Mesendoderm (in vitro differentiated cells): ENCODE results near the gene KLKB1.

Experiments
- DNase-seq: peaks from one replicate; pipeline ENCODE4 v3.0.0; 2013
- H2AK5ac ChIP-seq: 2 replicates; pipeline ENCODE4 v1.6.1; 2013; ENCODE audit warnings: low read length, inconsistent platforms
- H2BK120ac ChIP-seq: 2 replicates; pipeline ENCODE4 v1.6.1; 2013; ENCODE audit warnings: low read depth, mild to moderate bottlenecking, low read length, moderate library complexity, mixed read lengths
- H2BK15ac ChIP-seq: replicated peaks from 2 replicates; pipeline ENCODE4 v1.6.1; 2013; ENCODE audit warnings: low read depth, mild to moderate bottlenecking, moderate library complexity
- H2BK5ac ChIP-seq: 2 replicates; pipeline ENCODE4 v1.6.1; 2013; ENCODE audit warnings: low read length, inconsistent platforms
- H3K18ac ChIP-seq: 2 replicates; pipeline ENCODE4 v1.6.1; 2013; ENCODE audit warnings: mild to moderate bottlenecking, low read length, mixed read lengths
- H3K23ac ChIP-seq: one replicate; pipeline ENCODE4 v1.6.1; 2013; ENCODE audit warnings: low read length
- H3K27ac ChIP-seq: 2 replicates; pipeline ENCODE4 v1.5.1; 2013; ENCODE audit warnings: low read depth, mild to moderate bottlenecking, inconsistent platforms, low read length, moderate library complexity
- H3K27me3 ChIP-seq: 2 replicates; pipeline ENCODE4 v1.6.1; 2013; ENCODE audit warnings: low read length, control low read depth, mild to moderate bottlenecking, inconsistent platforms; ENCODE audit not compliant: insufficient read depth, poor library complexity
- H3K36me3 ChIP-seq: 2 replicates; pipeline ENCODE4 v1.6.1; 2013; ENCODE audit warnings: low read length, inconsistent platforms; ENCODE audit not compliant: control insufficient read depth, insufficient read depth
- H3K4ac ChIP-seq: one replicate; pipeline ENCODE4 v1.6.1; 2013; ENCODE audit warnings: low read depth, mild to moderate bottlenecking, low read length, moderate library complexity
- H3K4me1 ChIP-seq: 2 replicates; pipeline ENCODE4 v1.6.1; 2013; ENCODE audit warnings: low read depth, low read length, inconsistent platforms; ENCODE audit not compliant: control insufficient read depth
- H3K4me2 ChIP-seq: 2 replicates; pipeline ENCODE4 v1.6.1; 2013; ENCODE audit warnings: low read length
- H3K4me3 ChIP-seq: 2 replicates; pipeline ENCODE4 v1.5.1; 2013; ENCODE audit warnings: mild to moderate bottlenecking, low read length
- H3K56ac ChIP-seq: one replicate; pipeline ENCODE4 v1.6.1; 2013; ENCODE audit warnings: low read length
- H3K79me1 ChIP-seq: 2 replicates; pipeline ENCODE4 v1.6.1; 2013; ENCODE audit warnings: low read length, inconsistent platforms
- H3K79me2 ChIP-seq: 2 replicates; pipeline ENCODE4 v1.6.1; 2013; ENCODE audit warnings: mild to moderate bottlenecking, low read length; ENCODE audit not compliant: control insufficient read depth, insufficient read depth
- H3K9ac ChIP-seq: 2 replicates; pipeline ENCODE4 v1.6.1; 2013; ENCODE audit warnings: low read length, inconsistent platforms
- H4K5ac ChIP-seq: one replicate; pipeline ENCODE4 v1.6.1; 2013; ENCODE audit warnings: low read length
- H4K8ac ChIP-seq: one replicate; pipeline ENCODE4 v1.6.1; 2013; ENCODE audit warnings: low read depth, mild to moderate bottlenecking, control low read depth, low read length, moderate library complexity
- WGBS: extraction: QIAGEN DNeasy Blood & Tissue Kit; methylation state at CpG from one replicate; pipeline ENCODE4 v1.1.7; 2013; ENCODE audit warnings: low lambda C conversion rate, missing lambda C conversion rate; ENCODE audit not compliant: insufficient coverage; ENCODE audit errors: extremely low coverage; 5-methylcytosine and 5-hydroxymethylcytosine counted together

The KLKB1 gene

DNA sequence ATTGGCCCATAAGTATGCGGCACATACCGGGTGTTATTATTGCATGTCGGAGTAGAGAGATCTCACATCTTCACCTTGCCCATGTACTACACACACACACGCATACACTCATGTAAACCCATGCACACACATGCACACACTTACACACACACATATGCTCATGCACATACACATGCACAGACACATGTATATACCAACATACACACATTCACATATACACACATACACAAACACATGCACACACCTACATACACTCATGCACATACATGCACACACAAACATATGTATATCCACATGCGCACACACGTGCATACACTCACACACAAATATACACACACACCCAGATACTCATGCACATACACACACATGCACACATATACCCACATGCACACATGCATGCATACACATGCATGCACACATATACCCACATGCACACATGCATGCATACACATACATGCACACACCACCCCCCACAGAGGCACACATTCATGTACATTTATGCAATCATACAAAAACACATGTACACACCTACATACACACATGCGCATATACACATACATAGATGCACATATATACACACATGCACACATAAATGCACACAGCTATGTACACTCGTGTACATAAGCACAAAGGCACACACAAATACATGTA lies 24.7 kb upstream of the KLKB1 start:
- Histone ChIP-seq H3K9ac (no peak overlapping the region), H2BK5ac (no peak overlapping the region), H4K5ac (no peak overlapping the region), H3K79me1 (no peaks in the 10 kb centered on the region), H3K27ac (no peak overlapping the region), H3K4me2 (no peak overlapping the region), H3K56ac (no peak overlapping the region), H2AK5ac (no peak overlapping the region), H3K79me2 (no peaks in the 10 kb centered on the region), H2BK15ac (no peak overlapping the region), H4K8ac (no peak overlapping the region), H3K4me1 (no peaks in the 10 kb centered on the region), H3K27me3 (no peaks in the 10 kb centered on the region), H3K36me3 (no peaks in the 10 kb centered on the region), H3K18ac (no peak overlapping the region), H3K23ac (no peak overlapping the region), H3K4me3 (no peak overlapping the region), H3K4ac (no peak overlapping the region), H2BK120ac (no peak overlapping the region)
- WGBS = no CpG with 5 or more reads among the region's 8 CpGs
- DNase-seq = no peak

DNA sequence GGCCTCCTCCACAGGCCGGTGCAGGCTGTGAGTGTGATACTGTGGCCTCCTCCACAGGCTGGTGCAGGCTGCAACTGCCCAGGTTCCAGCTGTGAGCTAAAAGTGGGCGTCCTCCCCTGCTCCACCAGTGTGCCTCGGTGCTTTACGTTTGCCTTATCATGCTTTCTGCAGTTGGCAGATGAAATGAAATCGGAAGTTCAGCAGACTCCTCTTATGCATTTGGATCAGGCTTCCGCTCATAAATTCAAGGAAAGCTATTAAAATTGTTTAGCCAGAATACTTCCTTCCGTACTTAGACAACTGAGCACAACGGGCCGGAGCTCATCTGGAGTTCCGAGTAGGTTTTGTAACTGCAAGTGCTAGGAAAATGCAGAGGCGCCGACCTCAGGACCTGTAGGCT lies 23.9 kb upstream of the KLKB1 start:
- Histone ChIP-seq H4K5ac (no peak overlapping the region), H3K36me3 (no peaks in the 10 kb centered on the region), H3K27me3 (no peaks in the 10 kb centered on the region), H3K23ac (no peak overlapping the region), H2BK15ac (no peak overlapping the region), H3K4me3 (no peak overlapping the region), H3K4ac (no peak overlapping the region), H3K9ac (no peak overlapping the region), H3K4me1 (no peaks in the 10 kb centered on the region), H2AK5ac (no peak overlapping the region), H3K18ac (no peak overlapping the region), H3K79me1 (no peaks in the 10 kb centered on the region), H4K8ac (no peak overlapping the region), H3K79me2 (no peaks in the 10 kb centered on the region), H3K27ac (no peak overlapping the region), H2BK5ac (no peak overlapping the region), H3K56ac (no peak overlapping the region), H2BK120ac (no peak overlapping the region), H3K4me2 (no peak overlapping the region)
- no peak for DNase-seq
- WGBS = no CpG with 5 or more reads among the region's 12 CpGs

DNA sequence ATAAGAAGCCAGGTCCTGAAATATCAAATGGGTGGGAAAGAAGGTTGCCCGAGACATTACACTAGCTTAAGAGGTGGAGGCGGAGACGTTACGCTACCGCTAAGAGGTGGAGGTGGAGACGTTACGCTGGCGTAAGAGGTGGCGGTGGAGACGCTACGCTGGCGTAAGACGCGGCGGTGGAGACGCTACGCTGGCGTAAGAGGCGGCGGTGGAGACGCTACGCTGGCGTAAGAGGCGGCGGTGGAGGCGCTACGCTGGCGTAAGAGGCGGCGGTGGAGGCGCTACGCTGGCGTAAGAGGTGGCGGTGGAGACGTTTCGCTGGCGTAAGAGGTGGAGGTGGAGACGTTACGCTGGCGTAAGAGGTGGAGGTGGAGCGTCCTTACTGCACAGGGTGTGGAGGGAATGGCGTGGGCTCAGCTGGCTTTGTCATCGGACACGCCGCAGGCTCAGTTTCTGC lies 23.2 kb upstream of the KLKB1 start:
- Histone ChIP-seq H3K18ac (no peak overlapping the region), H3K27ac (no peak overlapping the region), H3K4me1 (no peaks in the 10 kb centered on the region), H3K27me3 (no peaks in the 10 kb centered on the region), H3K56ac (no peak overlapping the region), H2BK5ac (no peak overlapping the region), H2BK15ac (no peak overlapping the region), H3K79me2 (no peaks in the 10 kb centered on the region), H3K23ac (no peak overlapping the region), H3K4me2 (no peak overlapping the region), H3K36me3 (no peaks in the 10 kb centered on the region), H4K8ac (no peak overlapping the region), H4K5ac (no peak overlapping the region), H3K79me1 (no peaks in the 10 kb centered on the region), H3K4ac (no peak overlapping the region), H2AK5ac (no peak overlapping the region), H2BK120ac (no peak overlapping the region), H3K4me3 (no peak overlapping the region), H3K9ac (no peak overlapping the region)
- no CpG with 5 or more reads among the region's 45 CpGs for WGBS
- DNase-seq = peak; percentile 6

DNA sequence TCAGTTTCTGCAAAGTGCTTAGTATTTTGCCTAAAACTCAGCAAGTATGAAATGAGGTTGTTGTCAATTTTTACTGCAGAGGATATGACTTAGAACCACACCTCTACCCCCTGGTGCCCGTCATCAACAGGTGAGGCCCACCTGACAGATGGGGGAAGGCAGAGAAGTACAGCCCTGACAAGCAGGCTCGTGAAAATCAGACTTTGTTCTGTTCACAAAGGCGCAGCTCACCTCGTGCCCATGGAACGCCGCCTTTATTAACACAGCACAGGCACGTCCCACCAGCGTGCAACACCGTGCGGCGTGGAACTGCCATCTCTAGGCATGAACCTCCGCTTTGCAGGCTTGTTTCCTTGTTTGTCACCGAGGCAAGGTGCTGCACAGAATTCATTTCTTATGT lies 22.6 kb upstream of the KLKB1 start:
- Histone ChIP-seq H3K9ac (no peak overlapping the region), H2BK5ac (no peak overlapping the region), H2AK5ac (no peak overlapping the region), H3K79me2 (no peaks in the 10 kb centered on the region), H3K79me1 (no peaks in the 10 kb centered on the region), H3K23ac (no peak overlapping the region), H2BK120ac (no peak overlapping the region), H3K18ac (no peak overlapping the region), H4K8ac (no peak overlapping the region), H4K5ac (no peak overlapping the region), H3K36me3 (no peaks in the 10 kb centered on the region), H3K4me1 (no peaks in the 10 kb centered on the region), H3K4ac (no peak overlapping the region), H3K4me3 (no peak overlapping the region), H3K27ac (no peak overlapping the region), H3K4me2 (no peak overlapping the region), H3K56ac (no peak overlapping the region), H2BK15ac (no peak overlapping the region), H3K27me3 (no peaks in the 10 kb centered on the region)
- no CpG with 5 or more reads among the region's 13 CpGs for WGBS
- DNase-seq = no peak

DNA sequence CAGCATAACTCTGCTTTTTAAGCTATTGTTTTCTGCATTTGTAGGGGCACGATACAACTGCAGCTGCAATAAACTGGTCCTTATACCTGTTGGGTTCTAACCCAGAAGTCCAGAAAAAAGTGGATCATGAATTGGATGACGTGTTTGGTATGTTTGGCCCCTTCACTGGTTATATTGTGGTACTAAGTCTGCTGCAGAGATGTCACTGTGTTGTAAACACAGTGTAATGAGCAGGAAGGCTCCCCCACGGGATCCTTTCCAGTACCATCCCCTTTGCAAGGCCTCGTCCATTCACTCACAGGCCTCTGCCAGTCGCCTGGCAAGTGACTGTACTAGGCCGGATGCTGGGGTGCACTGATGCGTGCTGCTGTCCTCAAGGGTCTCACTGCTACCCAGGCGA lies 22.2 kb upstream of the KLKB1 start:
- no peak overlapping the region for H2BK120ac ChIP-seq
- H3K36me3 ChIP-seq = no peaks in the 10 kb centered on the region
- H3K9ac ChIP-seq = no peak overlapping the region
- H3K4me3 ChIP-seq = no peak overlapping the region
- WGBS = no CpG with 5 or more reads among the region's 8 CpGs
- no peak overlapping the region for H4K5ac ChIP-seq
- H3K56ac ChIP-seq = no peak overlapping the region
- H3K79me1 ChIP-seq = no peaks in the 10 kb centered on the region
- H3K23ac ChIP-seq = no peak overlapping the region
- no peak overlapping the region for H4K8ac ChIP-seq
- no peaks in the 10 kb centered on the region for H3K4me1 ChIP-seq
- H2BK5ac ChIP-seq = no peak overlapping the region
- no peak overlapping the region for H2AK5ac ChIP-seq
- no peak overlapping the region for H3K4me2 ChIP-seq
- no peak for DNase-seq
- H3K18ac ChIP-seq = no peak overlapping the region
- no peak overlapping the region for H3K27ac ChIP-seq
- no peaks in the 10 kb centered on the region for H3K79me2 ChIP-seq
- no peak overlapping the region for H2BK15ac ChIP-seq
- no peaks in the 10 kb centered on the region for H3K27me3 ChIP-seq
- no peak overlapping the region for H3K4ac ChIP-seq

DNA sequence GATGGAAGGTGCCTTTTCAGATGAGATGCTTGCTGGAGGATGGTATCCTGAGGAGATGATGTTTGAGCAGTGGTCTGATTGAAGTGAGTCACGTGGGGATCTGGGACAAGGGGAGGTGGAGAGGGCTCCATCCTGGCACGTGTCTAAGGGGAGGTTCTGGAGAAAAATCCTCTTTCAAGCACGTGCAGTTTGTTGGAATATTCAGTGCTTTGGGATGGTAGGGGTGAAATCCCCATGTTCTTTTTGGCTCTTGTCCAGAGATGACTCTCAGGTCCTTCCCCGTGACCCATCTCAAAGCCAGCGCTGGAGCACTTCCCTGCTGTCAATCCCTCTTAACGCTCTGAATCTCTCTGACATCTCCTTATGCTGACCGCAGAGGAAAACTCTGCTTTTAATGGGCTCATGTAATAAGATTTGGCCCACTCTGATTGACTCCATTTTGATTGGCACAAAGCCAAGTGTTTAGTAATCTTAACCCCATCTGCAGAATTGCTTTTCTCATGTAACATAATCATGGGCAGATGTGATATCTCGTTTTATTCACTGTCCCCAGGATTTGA lies 10.8 kb upstream of the KLKB1 start:
- H3K4me3 ChIP-seq = no peak overlapping the region
- H4K8ac ChIP-seq = no peak overlapping the region
- H3K79me2 ChIP-seq = no peaks in the 10 kb centered on the region
- no peaks in the 10 kb centered on the region for H3K27me3 ChIP-seq
- H3K9ac ChIP-seq = no peak overlapping the region
- no peak overlapping the region for H2BK120ac ChIP-seq
- H3K36me3 ChIP-seq = no peaks in the 10 kb centered on the region
- H3K4me2 ChIP-seq = no peak overlapping the region
- H2AK5ac ChIP-seq = no peak overlapping the region
- H3K27ac ChIP-seq = no peak overlapping the region
- no peak overlapping the region for H2BK5ac ChIP-seq
- no CpG with 5 or more reads among the region's 8 CpGs for WGBS
- H3K4ac ChIP-seq = no peak overlapping the region
- no peak overlapping the region for H3K18ac ChIP-seq
- H3K56ac ChIP-seq = no peak overlapping the region
- no peak for DNase-seq
- H3K79me1 ChIP-seq = no peaks in the 10 kb centered on the region
- H2BK15ac ChIP-seq = no peak overlapping the region
- no peak overlapping the region for H3K23ac ChIP-seq
- H4K5ac ChIP-seq = no peak overlapping the region
- no peaks in the 10 kb centered on the region for H3K4me1 ChIP-seq
